ENCODE measurements around the gene STK32C.

The STK32C gene

GRCh38 chr10:132229096-132229495 is 78.7 kb downstream of the STK32C start:
- no peak overlapping the region for H3K27ac Mint-ChIP-seq
- no peak overlapping the region for H3K4me3 Mint-ChIP-seq
- no peaks in the 10 kb centered on the region for H3K9me3 Mint-ChIP-seq
- no peaks in the 10 kb centered on the region for H3K36me3 Mint-ChIP-seq (ENCODE audit: low read depth)
- H3K4me1 Mint-ChIP-seq, result peaks cover 27% of the 10 kb centered on the region
- peaks cover 11% of the 10 kb centered on the region for H3K27me3 Mint-ChIP-seq (ENCODE audit: low read depth, poor library complexity)
- TF ChIP-seq CTCF (IDR thresholded peaks at IDR 0.05), result no peak
- DNase-seq, result no peak

GRCh38 chr10:132228616-132229015 is 79.1 kb downstream of the STK32C start:
- H3K27me3 Mint-ChIP-seq (ENCODE audit: low read depth, poor library complexity), result peaks cover 11% of the 10 kb centered on the region
- H3K4me3 Mint-ChIP-seq, result no peak overlapping the region
- H3K9me3 Mint-ChIP-seq, result no peaks in the 10 kb centered on the region
- no peak for DNase-seq
- H3K36me3 Mint-ChIP-seq (ENCODE audit: low read depth), result no peaks in the 10 kb centered on the region
- no peak for TF ChIP-seq CTCF (IDR thresholded peaks at IDR 0.05)
- no peak overlapping the region for H3K27ac Mint-ChIP-seq
- H3K4me1 Mint-ChIP-seq, result peaks cover 30% of the 10 kb centered on the region

GRCh38 chr10:132227851-132228390 is 79.8 kb downstream of the STK32C start:
- DNase-seq, result no peak
- Mint-ChIP-seq H3K36me3 (ENCODE audit: low read depth) (no peaks in the 10 kb centered on the region), H3K4me3 (no peak overlapping the region), H3K27me3 (ENCODE audit: low read depth, poor library complexity) (peaks cover 11% of the 10 kb centered on the region), H3K27ac (no peak overlapping the region), H3K9me3 (no peaks in the 10 kb centered on the region), H3K4me1 (peaks cover 32% of the 10 kb centered on the region)
- TF ChIP-seq CTCF (IDR thresholded peaks at IDR 0.05), result no peak

GRCh38 chr10:132226586-132227405 is 81.0 kb downstream of the STK32C start:
- peaks cover 11% of the 10 kb centered on the region for H3K27me3 Mint-ChIP-seq (ENCODE audit: low read depth, poor library complexity)
- no peak overlapping the region for H3K4me3 Mint-ChIP-seq
- no peak for TF ChIP-seq CTCF (IDR thresholded peaks at IDR 0.05)

GRCh38 chr10:132225849-132226205 is 81.9 kb downstream of the STK32C start:
- no peaks in the 10 kb centered on the region for H3K9me3 Mint-ChIP-seq
- no peaks in the 10 kb centered on the region for H3K36me3 Mint-ChIP-seq (ENCODE audit: low read depth)
- H3K27me3 Mint-ChIP-seq (ENCODE audit: low read depth, poor library complexity), result peaks cover 7% of the 10 kb centered on the region
- no peak overlapping the region for H3K27ac Mint-ChIP-seq
- TF ChIP-seq CTCF (IDR thresholded peaks at IDR 0.05), result no peak
- no peak overlapping the region for H3K4me3 Mint-ChIP-seq
- peaks cover 16% of the 10 kb centered on the region for H3K4me1 Mint-ChIP-seq
- DNase-seq, result no peak

More at GRCh38 chr10:132226586-132227405, 81.0 kb downstream of the STK32C start:
- no peak for DNase-seq
- no peak overlapping the region for H3K27ac Mint-ChIP-seq
- no peaks in the 10 kb centered on the region for H3K9me3 Mint-ChIP-seq
- peaks cover 26% of the 10 kb centered on the region for H3K4me1 Mint-ChIP-seq
- no peaks in the 10 kb centered on the region for H3K36me3 Mint-ChIP-seq (ENCODE audit: low read depth)

All from nephron progenitor cell (in vitro differentiated cells).